ENCODE data around the gene PNMA8B. TPM values are rescaled to one million over a fixed set of nuclear protein-coding genes. Genes with fewer than 3 reads are reported as not detected.
A peak's percentile ranks its signal among the peaks of the same experiment; 100 is the strongest.

Gene PNMA8B
- total RNA-seq, 1 experiment from 2014 or later, result 0.75 TPM

DNA sequence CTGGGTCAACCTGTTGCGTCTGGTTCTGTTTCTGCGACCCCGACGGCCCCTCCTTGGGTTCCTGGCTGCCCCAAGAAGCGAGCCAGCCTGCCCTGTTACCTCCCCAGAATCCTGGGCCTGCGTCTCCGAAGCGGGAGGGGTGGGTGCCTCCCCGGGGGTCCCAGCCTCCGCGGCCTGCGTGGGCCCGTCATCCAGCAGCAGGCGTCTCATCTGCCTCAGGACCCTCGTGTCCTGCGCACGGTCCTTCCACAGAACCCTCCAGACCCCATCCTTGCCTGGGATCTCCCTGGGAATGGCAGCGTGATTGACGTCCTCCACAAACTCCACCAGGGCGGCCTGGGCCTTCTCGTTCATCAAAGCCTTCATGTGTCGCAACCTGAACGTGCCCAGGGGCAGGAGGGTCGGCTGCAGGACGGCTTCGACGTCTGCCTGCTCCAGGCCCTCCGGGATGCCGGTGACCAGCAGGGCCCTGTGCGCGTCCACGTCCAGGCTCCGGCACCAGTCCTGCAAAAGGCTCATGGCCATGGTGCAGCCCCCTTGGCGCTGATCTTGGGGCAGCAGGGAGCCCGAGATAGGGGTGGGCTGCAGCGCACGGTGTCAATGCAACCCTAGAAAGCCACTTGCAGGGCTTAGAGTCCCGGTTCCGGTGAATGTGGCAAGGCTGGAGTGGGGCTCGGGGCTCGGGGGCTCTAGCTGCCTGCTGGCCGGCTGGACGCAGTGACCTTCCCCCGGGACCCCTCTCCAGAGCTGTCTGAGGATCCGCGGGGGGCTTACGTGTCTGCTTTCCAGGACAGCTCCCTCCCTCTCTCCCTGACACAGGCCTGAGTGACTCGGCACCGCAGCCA is 504 bp downstream of the PNMA8B start:
- TF ChIP-seq, protein P1, sequence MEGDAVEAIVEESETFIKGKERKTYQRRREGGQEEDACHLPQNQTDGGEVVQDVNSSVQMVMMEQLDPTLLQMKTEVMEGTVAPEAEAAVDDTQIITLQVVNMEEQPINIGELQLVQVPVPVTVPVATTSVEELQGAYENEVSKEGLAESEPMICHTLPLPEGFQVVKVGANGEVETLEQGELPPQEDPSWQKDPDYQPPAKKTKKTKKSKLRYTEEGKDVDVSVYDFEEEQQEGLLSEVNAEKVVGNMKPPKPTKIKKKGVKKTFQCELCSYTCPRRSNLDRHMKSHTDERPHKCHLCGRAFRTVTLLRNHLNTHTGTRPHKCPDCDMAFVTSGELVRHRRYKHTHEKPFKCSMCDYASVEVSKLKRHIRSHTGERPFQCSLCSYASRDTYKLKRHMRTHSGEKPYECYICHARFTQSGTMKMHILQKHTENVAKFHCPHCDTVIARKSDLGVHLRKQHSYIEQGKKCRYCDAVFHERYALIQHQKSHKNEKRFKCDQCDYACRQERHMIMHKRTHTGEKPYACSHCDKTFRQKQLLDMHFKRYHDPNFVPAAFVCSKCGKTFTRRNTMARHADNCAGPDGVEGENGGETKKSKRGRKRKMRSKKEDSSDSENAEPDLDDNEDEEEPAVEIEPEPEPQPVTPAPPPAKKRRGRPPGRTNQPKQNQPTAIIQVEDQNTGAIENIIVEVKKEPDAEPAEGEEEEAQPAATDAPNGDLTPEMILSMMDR (conservative IDR thresholded peaks at IDR 0.05; ENCODE audit: low read depth, low read length), result no peak
- peak overlapping the region; percentile 54 for H3K27ac ChIP-seq (ENCODE audit: low read depth, low read length, poor library complexity, severe bottlenecking)
- ChIA-PET CTCF (interaction anchor here (0.6 kb wide), 1 partner anchor 193 kb away, joined by 4 read pairs; no protein-coding TSS in a partner anchor), POLR2A (ENCODE audit: low non-redundant PET) (interaction anchor here (0.7 kb wide), 1 partner anchor 111 kb away, joined by 15 read pairs; no protein-coding TSS in a partner anchor)
- no peak for DNase-seq (ENCODE audit: low spot score)
- H3K9me3 ChIP-seq (ENCODE audit: low read depth, low read length, poor library complexity, severe bottlenecking), result no peaks in the 10 kb centered on the region
- peak overlapping the region; percentile 49 for H3K4me3 ChIP-seq (ENCODE audit: low read depth, low read length, poor library complexity, severe bottlenecking)
- BruUV-seq (replicated peaks), result no TSS peak
- peaks cover 7% of the 10 kb centered on the region for H3K4me1 ChIP-seq (ENCODE audit: insufficient read depth, low read length, poor library complexity, severe bottlenecking)
- H3K27me3 ChIP-seq (replicated peaks; ENCODE audit: insufficient read depth, low read depth, low read length, poor library complexity), result no peaks in the 10 kb centered on the region
- H3K36me3 ChIP-seq (ENCODE audit: insufficient read depth, low read length, poor library complexity, severe bottlenecking), result no peaks in the 10 kb centered on the region
- intact Hi-C loops (cut with micrococcal nuclease; ENCODE audit: unreplicated experiment), result no loop called here

DNA sequence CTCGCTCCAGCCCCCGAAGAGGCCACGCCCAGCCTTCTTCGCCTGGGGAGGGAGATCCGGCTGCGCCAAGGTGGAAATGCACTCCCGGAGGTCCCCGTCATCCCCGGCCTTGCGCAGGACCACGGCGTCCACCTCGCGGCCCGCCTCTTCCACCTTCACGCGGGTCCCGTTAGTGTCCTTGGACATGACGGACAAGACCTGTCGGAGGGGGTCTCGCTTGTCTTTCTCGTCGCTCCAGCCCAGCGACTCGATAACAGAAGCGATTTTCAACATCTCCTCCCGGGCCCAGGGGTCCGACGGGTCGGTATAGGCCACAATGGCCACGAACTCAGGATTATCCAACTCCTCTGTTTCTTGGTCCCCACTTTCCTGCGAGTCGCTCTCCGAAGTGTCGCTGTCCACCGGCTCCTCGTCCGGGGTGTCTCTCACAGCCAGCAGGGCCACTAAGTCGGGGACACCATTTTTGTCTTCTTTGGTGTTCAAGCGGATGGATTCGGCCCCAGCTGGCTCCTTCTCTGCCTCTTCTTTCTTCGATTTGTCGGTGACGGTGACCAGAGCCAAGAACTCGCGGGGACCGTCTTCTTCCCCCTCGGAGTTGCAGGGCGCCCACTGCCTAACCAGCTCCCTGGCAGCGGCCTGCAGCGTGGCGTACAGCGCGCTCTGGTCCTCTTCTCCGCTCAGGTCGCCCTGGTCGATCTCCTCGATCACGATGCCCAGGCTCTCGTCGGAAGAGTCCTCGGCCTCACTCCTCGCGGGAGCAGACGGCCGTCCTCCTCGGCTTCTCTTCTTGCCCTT is 1.3 kb downstream of the PNMA8B start:
- Histone ChIP-seq H3K27ac (ENCODE audit: low read depth, low read length, poor library complexity, severe bottlenecking) (no peak overlapping the region), H3K36me3 (ENCODE audit: insufficient read depth, low read length, poor library complexity, severe bottlenecking) (no peaks in the 10 kb centered on the region), H3K4me1 (ENCODE audit: insufficient read depth, low read length, poor library complexity, severe bottlenecking) (peaks cover 7% of the 10 kb centered on the region), H3K4me3 (ENCODE audit: low read depth, low read length, poor library complexity, severe bottlenecking) (no peak overlapping the region), H3K9me3 (ENCODE audit: low read depth, low read length, poor library complexity, severe bottlenecking) (no peaks in the 10 kb centered on the region), H3K27me3 (replicated peaks; ENCODE audit: insufficient read depth, low read depth, low read length, poor library complexity) (no peaks in the 10 kb centered on the region)
- CTCF ChIA-PET, result no interaction called here
- intact Hi-C loops (cut with micrococcal nuclease; ENCODE audit: unreplicated experiment), result no loop called here
- TF ChIP-seq EZH2 (IDR thresholded peaks at IDR 0.05; ENCODE audit: borderline replicate concordance, low read depth, low read length, poor library complexity, severe bottlenecking), result no peak
- TF ChIP-seq, protein P1 (conservative IDR thresholded peaks at IDR 0.05; ENCODE audit: low read depth, low read length), result no peak
- no peak for DNase-seq (ENCODE audit: low spot score)
- BruUV-seq (replicated peaks), result no TSS peak
- POLR2A ChIA-PET (ENCODE audit: low non-redundant PET), result no interaction called here

DNA sequence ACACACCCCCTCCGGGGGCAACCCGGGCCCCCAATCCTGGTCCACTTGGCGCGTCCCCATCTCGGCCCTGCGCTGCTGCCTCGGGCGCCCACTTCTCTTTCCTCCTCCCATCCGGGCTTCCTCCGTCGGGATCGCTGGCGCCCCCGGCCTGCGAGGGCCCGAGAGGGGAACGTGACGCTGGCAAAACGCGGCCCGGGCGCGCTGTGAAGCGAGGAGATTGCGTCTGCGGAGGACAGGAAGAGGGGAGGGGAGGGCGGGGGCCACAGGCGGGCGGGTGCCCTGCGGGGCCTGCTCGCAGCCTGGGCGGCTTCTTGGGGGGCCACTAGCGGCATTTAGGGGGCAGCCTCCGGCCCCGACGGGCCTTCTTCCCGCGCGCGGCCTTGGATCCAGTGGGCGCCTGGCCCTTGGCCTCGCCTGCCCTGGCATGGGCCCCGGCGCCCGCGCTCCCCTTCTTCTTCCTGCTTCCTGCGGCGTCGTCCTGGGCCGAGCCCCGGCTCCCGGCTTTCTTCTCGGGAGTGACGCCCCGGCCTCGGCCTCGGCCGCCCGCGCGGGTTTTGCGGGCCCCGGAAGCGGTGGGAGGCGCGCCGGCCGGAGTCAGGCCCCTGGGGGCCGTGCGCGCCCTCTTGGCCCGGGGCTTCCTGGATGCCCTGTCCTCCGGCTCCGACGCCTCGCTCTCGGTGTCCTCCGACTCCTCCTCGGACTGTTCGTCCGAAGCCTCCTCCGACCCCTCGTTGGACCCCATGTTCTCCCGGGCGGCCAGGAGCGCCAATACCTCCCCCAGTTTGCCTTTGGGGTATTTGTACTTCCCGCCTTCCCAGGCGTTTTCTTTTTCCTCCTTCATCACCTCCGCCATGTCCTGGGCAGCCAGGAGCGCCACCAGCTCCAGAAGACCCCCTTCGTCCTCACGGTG is 2.2 kb downstream of the PNMA8B start:
- Histone ChIP-seq H3K27me3 (replicated peaks; ENCODE audit: insufficient read depth, low read depth, low read length, poor library complexity) (no peaks in the 10 kb centered on the region), H3K4me3 (ENCODE audit: low read depth, low read length, poor library complexity, severe bottlenecking) (no peak overlapping the region), H3K27ac (ENCODE audit: low read depth, low read length, poor library complexity, severe bottlenecking) (no peak overlapping the region), H3K36me3 (ENCODE audit: insufficient read depth, low read length, poor library complexity, severe bottlenecking) (no peaks in the 10 kb centered on the region), H3K9me3 (ENCODE audit: low read depth, low read length, poor library complexity, severe bottlenecking) (no peaks in the 10 kb centered on the region), H3K4me1 (ENCODE audit: insufficient read depth, low read length, poor library complexity, severe bottlenecking) (peaks cover 7% of the 10 kb centered on the region)
- BruUV-seq (replicated peaks), result no TSS peak
- no peak for DNase-seq (ENCODE audit: low spot score)
- intact Hi-C loops (cut with micrococcal nuclease; ENCODE audit: unreplicated experiment), result no loop called here
- CTCF ChIA-PET, result no interaction called here
- TF ChIP-seq EZH2 (IDR thresholded peaks at IDR 0.05; ENCODE audit: borderline replicate concordance, low read depth, low read length, poor library complexity, severe bottlenecking), result no peak
- TF ChIP-seq, protein P1 (conservative IDR thresholded peaks at IDR 0.05; ENCODE audit: low read depth, low read length), result no peak
- POLR2A ChIA-PET (ENCODE audit: low non-redundant PET), result no interaction called here
